ENCODE measurements around the gene VAV1. TPM values are rescaled to one million over a fixed set of nuclear protein-coding genes. Genes with fewer than 3 reads are reported as not detected.

Gene VAV1
- total and polyA plus RNA-seq, 2 of the 13 experiments (the other 11 are each of a cell fraction or from before 2014, with no cell fraction given): not detected

DNA sequence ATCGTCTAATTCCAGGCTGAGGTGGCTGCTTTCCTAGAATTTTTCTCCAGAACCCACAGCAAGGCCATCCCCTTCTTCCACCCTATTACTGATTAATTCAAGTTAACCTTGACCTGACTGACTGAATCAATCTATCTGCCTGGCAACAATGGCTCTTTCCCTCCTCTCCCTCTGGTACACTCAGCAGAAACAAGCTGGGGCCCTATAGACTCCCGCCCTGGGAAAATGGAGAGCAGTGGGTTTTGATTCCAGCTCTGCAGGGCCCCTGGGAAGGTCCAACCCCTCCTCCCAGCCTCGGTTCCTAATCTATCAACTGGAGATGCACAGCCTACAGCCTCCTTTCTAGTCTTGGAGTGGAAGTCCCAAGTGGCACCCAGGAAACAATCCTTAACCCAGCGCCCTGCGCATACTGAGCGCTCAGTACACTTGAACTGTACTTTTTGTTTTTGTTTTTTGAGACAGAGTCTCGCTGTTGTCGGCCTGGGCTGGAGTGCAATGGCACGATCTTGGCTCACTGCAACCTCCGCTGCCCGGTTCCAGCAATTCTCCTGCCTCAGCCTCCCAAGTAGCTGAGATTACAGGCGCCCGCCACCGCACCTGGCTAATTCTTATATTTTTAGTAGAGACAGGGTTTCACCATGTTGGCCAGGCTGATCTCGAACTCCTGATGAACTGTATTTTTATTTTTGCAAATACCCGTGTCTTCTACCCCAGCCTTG, 46.8 kb upstream of the VAV1 start (continued):
- TF ChIP-seq, protein P1, sequence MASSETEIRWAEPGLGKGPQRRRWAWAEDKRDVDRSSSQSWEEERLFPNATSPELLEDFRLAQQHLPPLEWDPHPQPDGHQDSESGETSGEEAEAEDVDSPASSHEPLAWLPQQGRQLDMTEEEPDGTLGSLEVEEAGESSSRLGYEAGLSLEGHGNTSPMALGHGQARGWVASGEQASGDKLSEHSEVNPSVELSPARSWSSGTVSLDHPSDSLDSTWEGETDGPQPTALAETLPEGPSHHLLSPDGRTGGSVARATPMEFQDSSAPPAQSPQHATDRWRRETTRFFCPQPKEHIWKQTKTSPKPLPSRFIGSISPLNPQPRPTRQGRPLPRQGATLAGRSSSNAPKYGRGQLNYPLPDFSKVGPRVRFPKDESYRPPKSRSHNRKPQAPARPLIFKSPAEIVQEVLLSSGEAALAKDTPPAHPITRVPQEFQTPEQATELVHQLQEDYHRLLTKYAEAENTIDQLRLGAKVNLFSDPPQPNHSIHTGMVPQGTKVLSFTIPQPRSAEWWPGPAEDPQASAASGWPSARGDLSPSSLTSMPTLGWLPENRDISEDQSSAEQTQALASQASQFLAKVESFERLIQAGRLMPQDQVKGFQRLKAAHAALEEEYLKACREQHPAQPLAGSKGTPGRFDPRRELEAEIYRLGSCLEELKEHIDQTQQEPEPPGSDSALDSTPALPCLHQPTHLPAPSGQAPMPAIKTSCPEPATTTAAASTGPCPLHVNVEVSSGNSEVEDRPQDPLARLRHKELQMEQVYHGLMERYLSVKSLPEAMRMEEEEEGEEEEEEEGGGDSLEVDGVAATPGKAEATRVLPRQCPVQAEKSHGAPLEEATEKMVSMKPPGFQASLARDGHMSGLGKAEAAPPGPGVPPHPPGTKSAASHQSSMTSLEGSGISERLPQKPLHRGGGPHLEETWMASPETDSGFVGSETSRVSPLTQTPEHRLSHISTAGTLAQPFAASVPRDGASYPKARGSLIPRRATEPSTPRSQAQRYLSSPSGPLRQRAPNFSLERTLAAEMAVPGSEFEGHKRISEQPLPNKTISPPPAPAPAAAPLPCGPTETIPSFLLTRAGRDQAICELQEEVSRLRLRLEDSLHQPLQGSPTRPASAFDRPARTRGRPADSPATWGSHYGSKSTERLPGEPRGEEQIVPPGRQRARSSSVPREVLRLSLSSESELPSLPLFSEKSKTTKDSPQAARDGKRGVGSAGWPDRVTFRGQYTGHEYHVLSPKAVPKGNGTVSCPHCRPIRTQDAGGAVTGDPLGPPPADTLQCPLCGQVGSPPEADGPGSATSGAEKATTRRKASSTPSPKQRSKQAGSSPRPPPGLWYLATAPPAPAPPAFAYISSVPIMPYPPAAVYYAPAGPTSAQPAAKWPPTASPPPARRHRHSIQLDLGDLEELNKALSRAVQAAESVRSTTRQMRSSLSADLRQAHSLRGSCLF (CRISPR knock-in tag; IDR thresholded peaks at IDR 0.05; ENCODE audit: borderline replicate concordance): no peak
- no peak for TF ChIP-seq RELA (CRISPR knock-in tag; IDR thresholded peaks at IDR 0.05)
- peak; percentile 27; the same call in 1 of the 2 replicates for TF ChIP-seq PHF8 (CRISPR knock-in tag; IDR thresholded peaks at IDR 0.05)
- TF ChIP-seq, protein P2, sequence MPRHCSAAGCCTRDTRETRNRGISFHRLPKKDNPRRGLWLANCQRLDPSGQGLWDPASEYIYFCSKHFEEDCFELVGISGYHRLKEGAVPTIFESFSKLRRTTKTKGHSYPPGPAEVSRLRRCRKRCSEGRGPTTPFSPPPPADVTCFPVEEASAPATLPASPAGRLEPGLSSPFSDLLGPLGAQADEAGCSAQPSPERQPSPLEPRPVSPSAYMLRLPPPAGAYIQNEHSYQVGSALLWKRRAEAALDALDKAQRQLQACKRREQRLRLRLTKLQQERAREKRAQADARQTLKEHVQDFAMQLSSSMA (CRISPR knock-in tag; IDR thresholded peaks at IDR 0.05): no peak
- no peak for TF ChIP-seq CC2D1A (CRISPR knock-in tag; IDR thresholded peaks at IDR 0.05)
- TF ChIP-seq ZKSCAN5 (CRISPR knock-in tag; IDR thresholded peaks at IDR 0.05): no peak
- no peak for TF ChIP-seq ZNF556 (CRISPR knock-in tag; IDR thresholded peaks at IDR 0.05; ENCODE audit: borderline replicate concordance)
- TF ChIP-seq, protein P3, sequence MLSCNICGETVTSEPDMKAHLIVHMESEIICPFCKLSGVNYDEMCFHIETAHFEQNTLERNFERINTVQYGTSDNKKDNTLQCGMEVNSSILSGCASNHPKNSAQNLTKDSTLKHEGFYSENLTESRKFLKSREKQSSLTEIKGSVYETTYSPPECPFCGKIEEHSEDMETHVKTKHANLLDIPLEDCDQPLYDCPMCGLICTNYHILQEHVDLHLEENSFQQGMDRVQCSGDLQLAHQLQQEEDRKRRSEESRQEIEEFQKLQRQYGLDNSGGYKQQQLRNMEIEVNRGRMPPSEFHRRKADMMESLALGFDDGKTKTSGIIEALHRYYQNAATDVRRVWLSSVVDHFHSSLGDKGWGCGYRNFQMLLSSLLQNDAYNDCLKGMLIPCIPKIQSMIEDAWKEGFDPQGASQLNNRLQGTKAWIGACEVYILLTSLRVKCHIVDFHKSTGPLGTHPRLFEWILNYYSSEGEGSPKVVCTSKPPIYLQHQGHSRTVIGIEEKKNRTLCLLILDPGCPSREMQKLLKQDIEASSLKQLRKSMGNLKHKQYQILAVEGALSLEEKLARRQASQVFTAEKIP (CRISPR knock-in tag; IDR thresholded peaks at IDR 0.05; ENCODE audit: borderline replicate concordance): no peak
- 0 out of 2 replicates have a peak, but pooled peaks have one; percentile 29 for TF ChIP-seq NFKBIZ (CRISPR knock-in tag; IDR thresholded peaks at IDR 0.05)
- TF ChIP-seq, protein P4, sequence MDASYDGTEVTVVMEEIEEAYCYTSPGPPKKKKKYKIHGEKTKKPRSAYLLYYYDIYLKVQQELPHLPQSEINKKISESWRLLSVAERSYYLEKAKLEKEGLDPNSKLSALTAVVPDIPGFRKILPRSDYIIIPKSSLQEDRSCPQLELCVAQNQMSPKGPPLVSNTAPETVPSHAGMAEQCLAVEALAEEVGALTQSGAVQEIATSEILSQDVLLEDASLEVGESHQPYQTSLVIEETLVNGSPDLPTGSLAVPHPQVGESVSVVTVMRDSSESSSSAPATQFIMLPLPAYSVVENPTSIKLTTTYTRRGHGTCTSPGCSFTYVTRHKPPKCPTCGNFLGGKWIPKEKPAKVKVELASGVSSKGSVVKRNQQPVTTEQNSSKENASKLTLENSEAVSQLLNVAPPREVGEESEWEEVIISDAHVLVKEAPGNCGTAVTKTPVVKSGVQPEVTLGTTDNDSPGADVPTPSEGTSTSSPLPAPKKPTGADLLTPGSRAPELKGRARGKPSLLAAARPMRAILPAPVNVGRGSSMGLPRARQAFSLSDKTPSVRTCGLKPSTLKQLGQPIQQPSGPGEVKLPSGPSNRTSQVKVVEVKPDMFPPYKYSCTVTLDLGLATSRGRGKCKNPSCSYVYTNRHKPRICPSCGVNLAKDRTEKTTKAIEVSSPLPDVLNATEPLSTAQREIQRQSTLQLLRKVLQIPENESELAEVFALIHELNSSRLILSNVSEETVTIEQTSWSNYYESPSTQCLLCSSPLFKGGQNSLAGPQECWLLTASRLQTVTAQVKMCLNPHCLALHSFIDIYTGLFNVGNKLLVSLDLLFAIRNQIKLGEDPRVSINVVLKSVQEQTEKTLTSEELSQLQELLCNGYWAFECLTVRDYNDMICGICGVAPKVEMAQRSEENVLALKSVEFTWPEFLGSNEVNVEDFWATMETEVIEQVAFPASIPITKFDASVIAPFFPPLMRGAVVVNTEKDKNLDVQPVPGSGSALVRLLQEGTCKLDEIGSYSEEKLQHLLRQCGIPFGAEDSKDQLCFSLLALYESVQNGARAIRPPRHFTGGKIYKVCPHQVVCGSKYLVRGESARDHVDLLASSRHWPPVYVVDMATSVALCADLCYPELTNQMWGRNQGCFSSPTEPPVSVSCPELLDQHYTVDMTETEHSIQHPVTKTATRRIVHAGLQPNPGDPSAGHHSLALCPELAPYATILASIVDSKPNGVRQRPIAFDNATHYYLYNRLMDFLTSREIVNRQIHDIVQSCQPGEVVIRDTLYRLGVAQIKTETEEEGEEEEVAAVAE (CRISPR knock-in tag; IDR thresholded peaks at IDR 0.05; ENCODE audit: borderline replicate concordance): no peak
- no peak for TF ChIP-seq ZNF207 (IDR thresholded peaks at IDR 0.05; ENCODE audit: borderline replicate concordance)
- TF ChIP-seq ATRX (CRISPR knock-in tag; IDR thresholded peaks at IDR 0.05; ENCODE audit: borderline replicate concordance): no peak
- TF ChIP-seq KDM1A (CRISPR knock-in tag; IDR thresholded peaks at IDR 0.05): no peak
- TF ChIP-seq MAFG (CRISPR knock-in tag; IDR thresholded peaks at IDR 0.05): no peak
- peak; percentile 14 for TF ChIP-seq XRCC5 (optimal IDR thresholded peaks at IDR 0.05; ENCODE audit: low read length)
- no peak for TF ChIP-seq KLF9 (CRISPR knock-in tag; IDR thresholded peaks at IDR 0.05; ENCODE audit: low read depth)
- TF ChIP-seq NR1H2 (CRISPR knock-in tag; IDR thresholded peaks at IDR 0.05; ENCODE audit: borderline replicate concordance, low read depth): no peak
- TF ChIP-seq ZNF766 (CRISPR knock-in tag; IDR thresholded peaks at IDR 0.05; ENCODE audit: borderline replicate concordance): no peak
- no peak for TF ChIP-seq ZNF543 (CRISPR knock-in tag; IDR thresholded peaks at IDR 0.05)
